K562 (cell line): ENCODE data around the gene AP2A2. TPM values are rescaled to one million over a fixed set of nuclear protein-coding genes. Genes with fewer than 3 reads are reported as not detected.

Experiments used
- ATAC-seq: fragments of 200-7000 bp; cut with Tn5 transposase; 3 replicates; pipeline ENCODE4 v1.9.1; 2020; ENCODE audit warnings: moderate library complexity
- BruUV-seq: library from RNA; stranded (reverse); fragments of 400-500 nt; replicated peaks from 2 replicates; lab custom pipeline; 2021; lab: Mats Ljungman, UMichigan
- CTCF ChIA-PET: fragments of 300-600 bp; formaldehyde crosslinking; extraction: SDS; loops from one replicate; lab custom pipeline; 2021; ENCODE audit warnings: low intra/inter-chr PET ratio; lab: Yijun Ruan, JAX
- POLR2A ChIA-PET: fragments of 300-600, 350-650 bp; sonication (Branson Sonifier 250); formaldehyde crosslinking; extraction: SDS; loops from one replicate; lab custom pipeline; 2021; ENCODE audit warnings: antibody characterized with exemption, inconsistent platforms; lab: Yijun Ruan, JAX
- DNase-seq, 4 experiments: peaks; one replicate each; pipeline versions ENCODE4 v3.0.0 to v3.0.0-alpha.2; 2011 to 2018; ENCODE audit warnings: low spot score in 3 of 4, mixed read lengths in 3 of 4; ENCODE audit errors: extremely low read depth in 1 of 4
- FAIRE-seq: peaks from 2 replicates; lab custom pipeline; 2011; peaks lifted over from hg19 to GRCh38; lab: Jason Lieb, UNC
- H2AFZ ChIP-seq: 2 replicates; pipeline ENCODE4 v1.6.0; 2011; ENCODE audit warnings: low read depth, low read length, control low read depth, inconsistent platforms
- H3K27ac ChIP-seq: fragments of 200-600 bp; 3 replicates; pipeline ENCODE4 v1.8.0; 2011; ENCODE audit warnings: low read depth, mild to moderate bottlenecking, control low read depth, inconsistent platforms, low read length, moderate library complexity, mixed read lengths; ENCODE audit errors: extremely low read depth
- H3K27me3 ChIP-seq, 2 experiments: fragments of 300-600 bp in 1 of 2; 2 replicates in 1 of 2; 3 replicates in 1 of 2; pipeline versions ENCODE4 v1.6.0 to v1.8.0; 2011; ENCODE audit warnings: inconsistent platforms in 2 of 2, low read length in 2 of 2, mild to moderate bottlenecking in 1 of 2, mixed read lengths in 1 of 2, moderate library complexity in 1 of 2; ENCODE audit not compliant: control insufficient read depth in 2 of 2, insufficient read depth in 2 of 2
- H3K36me3 ChIP-seq: fragments of 300-600 bp; 3 replicates; pipeline ENCODE4 v1.8.0; 2011; ENCODE audit warnings: mild to moderate bottlenecking, low read length, inconsistent platforms; ENCODE audit not compliant: control insufficient read depth, insufficient read depth
- H3K4me1 ChIP-seq, 2 experiments: fragments of 200-600 bp in 1 of 2; replicated peaks in 1 of 2; 2 replicates in 1 of 2; 3 replicates in 1 of 2; pipeline versions ENCODE4 v1.5.1 to v1.8.0; 2011; ENCODE audit warnings: inconsistent platforms in 2 of 2, low read length in 2 of 2, mild to moderate bottlenecking in 1 of 2, mixed read lengths in 1 of 2, moderate library complexity in 1 of 2; ENCODE audit not compliant: control insufficient read depth in 2 of 2, insufficient read depth in 2 of 2
- H3K4me2 ChIP-seq: 2 replicates; pipeline ENCODE4 v1.6.1; 2011; ENCODE audit warnings: low read length, control low read depth, inconsistent platforms, mixed read lengths; ENCODE audit not compliant: insufficient read depth
- H3K4me3 ChIP-seq: fragments of 200-600 bp; sonication (generic), shearing (Covaris generic); 2 replicates; pipeline ENCODE4 v1.5.1; 2016; ENCODE audit warnings: control low read depth, inconsistent platforms
- H3K79me2 ChIP-seq: fragments of 200-600 bp; 3 replicates; pipeline ENCODE4 v1.8.0; 2011; ENCODE audit warnings: low read length, inconsistent platforms; ENCODE audit not compliant: control insufficient read depth, insufficient read depth
- H3K9ac ChIP-seq, 2 experiments: 2 replicates each; pipeline versions ENCODE4 v1.6.0 to v1.6.1; 2011; ENCODE audit warnings: low read depth in 2 of 2, low read length in 2 of 2, control low read depth in 1 of 2, inconsistent platforms in 1 of 2, mild to moderate bottlenecking in 1 of 2, mixed read lengths in 1 of 2; ENCODE audit not compliant: insufficient read depth in 1 of 2
- H3K9me1 ChIP-seq: one replicate; pipeline ENCODE4 v1.6.0; 2011; ENCODE audit warnings: inconsistent platforms, mild to moderate bottlenecking, low read length, moderate library complexity; ENCODE audit not compliant: control insufficient read depth, insufficient read depth
- H3K9me3 ChIP-seq: replicated peaks from 2 replicates; pipeline ENCODE4 v1.5.1; 2011; ENCODE audit warnings: low read depth, low read length, inconsistent platforms; ENCODE audit not compliant: control insufficient read depth, insufficient read depth
- H4K20me1 ChIP-seq: replicated peaks from 2 replicates; pipeline ENCODE4 v1.6.1; 2011; ENCODE audit warnings: low read length, inconsistent platforms, mixed read lengths; ENCODE audit not compliant: control insufficient read depth, insufficient read depth
- ARID3A ChIP-seq: IDR thresholded peaks from 2 replicates; pipeline ENCODE4 v1.6.1; 2012; ENCODE audit warnings: low read depth, low read length, improper control_type of control experiment, borderline replicate concordance
- CSDE1 ChIP-seq, 2 experiments: fragments of 450-650 bp; IDR thresholded peaks; 2 replicates each; pipeline ENCODE4 v1.6.1; 2016; ENCODE audit warnings: mild to moderate bottlenecking in 1 of 2
- TFAP4 ChIP-seq: sonication (generic); formaldehyde crosslinking; IDR thresholded peaks from 2 replicates; pipeline ENCODE4 v1.8.0; 2022; ENCODE audit warnings: missing genetic modification reagents, mild to moderate bottlenecking, moderate library complexity, borderline replicate concordance
- ZBTB9 ChIP-seq: fragments of 450-650 bp; formaldehyde crosslinking; IDR thresholded peaks from 2 replicates; pipeline ENCODE4 v1.4.0; 2020; ENCODE audit warnings: mild to moderate bottlenecking, moderate library complexity
- WGBS: fragments of 100-300 bp; shearing (Covaris generic); methylation state at CpG from one replicate; pipeline ENCODE4 v1.1.6; 2016; ENCODE audit warnings: low coverage, mixed read lengths; ENCODE audit not compliant: insufficient coverage; ENCODE audit errors: missing lambda C conversion rate; 5-methylcytosine and 5-hydroxymethylcytosine counted together
- in situ Hi-C: fragments of 300-500 bp; cut with MboI; formaldehyde crosslinking; loops from 4 replicates; pipeline ENCODE4 v1.15.0; 2018; ENCODE audit warnings: inconsistent platforms, mixed read lengths
- intact Hi-C: fragments of 100-400 bp; cut with micrococcal nuclease; formaldehyde crosslinking; loops from 2 replicates; pipeline ENCODE4 v1.14.2; 2022
- polyA plus RNA-seq, 8 experiments: library from polyadenylated mRNA; depleted of rRNA in 4 of 8; stranded (reverse) in 5 of 8; unstranded in 3 of 8; fragments of >200 nt; fragmentation: Nextera tagmentation in 2 of 8; fragmentation: Illumina TruSeq in 1 of 8; extraction: Ambion mirVana in 2 of 8; extraction: Trizol in 1 of 8; gene quantifications; 2 replicates each; pipeline versions ENCODE4 v1.2.1 to v1.2.3, GENCODE V29; 2011 to 2014; ENCODE audit warnings: inconsistent platforms in 1 of 8, missing spikeins in 1 of 8
- total RNA-seq, 7 experiments: library from RNA; depleted of rRNA in 6 of 7; stranded (reverse); fragments of >200 nt in 6 of 7; fragmentation: Illumina TruSeq in 2 of 7; extraction: Trizol in 2 of 7; gene quantifications; 2 replicates each; pipeline versions ENCODE4 v1.2.1 to v1.2.3, GENCODE V29; 2011 to 2021; ENCODE audit warnings: low replicate concordance in 1 of 7

The AP2A2 gene
- total and polyA plus RNA-seq, 9 of the 15 experiments (the other 6 are each of a cell fraction or from before 2014, with no cell fraction given) = 0.69 to 41.7 (median 15.2) TPM

- TF ChIP-seq ARID3A (no peak), ZBTB9 (no peak)
Measured at GRCh38 chr11:1050581-1051355, 125.1 kb downstream of the AP2A2 start (continued).

- Histone ChIP-seq H3K27ac (no peak overlapping the region), H3K9me1 (no peaks in the 10 kb centered on the region), H3K4me3 (no peak overlapping the region), H3K4me1 (peaks cover 0 to 55% of the 10 kb centered on the region in 2 experiments; a peak in 3 of 5 replicates), H3K4me2 (no peak overlapping the region), H3K9ac (peak overlapping the region in 1 of 2 experiments; percentile 52; a peak in 2 of 4 replicates), H3K27me3 (peaks cover 46 to 99% of the 10 kb centered on the region in 2 experiments), H3K9me3 (no peaks in the 10 kb centered on the region), H3K36me3 (no peaks in the 10 kb centered on the region), H4K20me1 (peaks cover 17% of the 10 kb centered on the region; the same call in 1 of the 2 replicates), H3K79me2 (no peaks in the 10 kb centered on the region), H2AFZ (no peak overlapping the region)
- ATAC-seq (peak; percentile 12; the same call in 2 of the 3 replicates), FAIRE-seq (no peak), DNase-seq (no peak)
- ChIA-PET POLR2A (interaction anchor here (0.7 kb wide), 1 partner anchor 195 kb away, joined by 3 read pairs; no protein-coding TSS in a partner anchor), CTCF (interaction anchor here (0.6 to 1.6 kb wide), 5 partner anchors 152 to 202 kb away, joined by 3 to 5 read pairs (median 3); no protein-coding TSS in a partner anchor)
- TF ChIP-seq CSDE1 (IDR thresholded peaks at IDR 0.05) = no peak
- TF ChIP-seq TFAP4 = 0 out of 2 replicates have a peak, but pooled peaks have one; percentile 6
- BruUV-seq = no TSS peak
- intact Hi-C loops (loop anchor here (5.0 kb wide), 1 partner anchor 204 kb away; no protein-coding TSS in a partner anchor), in situ Hi-C loops (no loop called here)
- WGBS = 12% methylated on average over 15 of the region's 15 CpGs
Measured at GRCh38 chr11:1051356-1052132, 125.9 kb downstream of the AP2A2 start.
